GM23248 (cell line): ENCODE results near the gene KLHDC8A.
"Not testable (repeated sequence)": the region's sequence is repeated elsewhere in the genome, so short reads cannot be mapped to it uniquely, and the experiment has no call there.

Experiments used
- EZH2 ChIP-seq: fragments of 200-600 bp; sonication (generic); IDR thresholded peaks from 2 replicates; pipeline ENCODE4 v1.6.1; 2018; ENCODE audit warnings: antibody characterized with exemption, mild to moderate bottlenecking; ENCODE audit not compliant: insufficient read depth, poor library complexity, severe bottlenecking
- EZH2phosphoT487 ChIP-seq: fragments of 200-600 bp; sonication (generic); IDR thresholded peaks from 2 replicates; pipeline ENCODE4 v1.6.1; 2018; ENCODE audit warnings: antibody characterized with exemption, moderate library complexity, mild to moderate bottlenecking, low read depth; ENCODE audit not compliant: insufficient read depth

DNA sequence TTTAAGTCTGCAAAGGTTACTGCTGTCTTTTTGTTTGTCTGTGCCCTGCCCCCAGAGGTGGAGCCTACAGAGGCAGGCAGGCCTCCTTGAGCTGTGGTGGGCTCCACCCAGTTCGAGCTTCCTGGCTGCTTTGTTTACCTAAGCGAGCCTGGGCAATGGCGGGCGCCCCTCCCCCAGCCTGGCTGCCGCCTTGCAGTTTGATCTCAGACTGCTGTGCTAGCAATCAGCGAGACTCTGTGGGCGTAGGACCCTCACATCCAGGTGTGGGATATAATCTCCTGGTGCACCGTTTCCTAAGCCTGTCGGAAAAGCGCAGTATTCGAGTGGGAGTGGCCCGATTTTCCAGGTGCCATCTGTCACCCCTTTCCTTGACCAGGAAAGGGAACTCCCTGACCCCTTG lies 49.5 kb upstream of the KLHDC8A start:
- not testable (repeated sequence) for TF ChIP-seq EZH2, EZH2phosphoT487
